Neural crest cell (in vitro differentiated cells): ENCODE data around the gene SMARCA4. TPM values are rescaled to one million over a fixed set of nuclear protein-coding genes. Genes with fewer than 3 reads are reported as not detected.
A peak's percentile ranks its signal among the peaks of the same experiment; 100 is the strongest.
"Not testable (repeated sequence)": the region's sequence is repeated elsewhere in the genome, so short reads cannot be mapped to it uniquely, and the experiment has no call there.

Source experiments
- DNase-seq: peaks from one replicate; pipeline ENCODE4 v3.0.0; 2021; ENCODE audit warnings: low read depth, mixed read lengths, low spot score
- H3K27ac Mint-ChIP-seq: one replicate; pipeline ENCODE4 v1.8.0; 2021; ENCODE audit warnings: mild to moderate bottlenecking, mixed read lengths; ENCODE audit not compliant: unreplicated experiment
- H3K27me3 Mint-ChIP-seq: 2 replicates; pipeline ENCODE4 v1.8.0; 2021; ENCODE audit warnings: low read depth, mild to moderate bottlenecking, mixed read lengths
- H3K36me3 Mint-ChIP-seq: 2 replicates; pipeline ENCODE4 v1.8.0; 2021; ENCODE audit warnings: low read depth, mild to moderate bottlenecking, mixed read lengths
- H3K4me1 Mint-ChIP-seq: 2 replicates; pipeline ENCODE4 v1.8.0; 2021; ENCODE audit warnings: mixed read lengths
- H3K4me3 Mint-ChIP-seq: one replicate; pipeline ENCODE4 v1.8.0; 2021; ENCODE audit warnings: mild to moderate bottlenecking, mixed read lengths
- H3K9me3 Mint-ChIP-seq: 2 replicates; pipeline ENCODE4 v1.8.0; 2021; ENCODE audit warnings: mixed read lengths
- total RNA-seq: library from RNA; stranded (reverse); gene quantifications from 2 replicates; pipeline ENCODE4 v1.2.1, GENCODE V29; 2021
- TF ChIP-seq, protein P1 (sequence below): fragments of 200-600 bp; sonication (generic); conservative IDR thresholded peaks from 2 replicates; pipeline ENCODE4 v1.5.0; 2021; ENCODE audit warnings: antibody characterized with exemption, mild to moderate bottlenecking

SMARCA4 gene
- total RNA-seq, 1 donor from 2014 or later = 363 TPM

DNA sequence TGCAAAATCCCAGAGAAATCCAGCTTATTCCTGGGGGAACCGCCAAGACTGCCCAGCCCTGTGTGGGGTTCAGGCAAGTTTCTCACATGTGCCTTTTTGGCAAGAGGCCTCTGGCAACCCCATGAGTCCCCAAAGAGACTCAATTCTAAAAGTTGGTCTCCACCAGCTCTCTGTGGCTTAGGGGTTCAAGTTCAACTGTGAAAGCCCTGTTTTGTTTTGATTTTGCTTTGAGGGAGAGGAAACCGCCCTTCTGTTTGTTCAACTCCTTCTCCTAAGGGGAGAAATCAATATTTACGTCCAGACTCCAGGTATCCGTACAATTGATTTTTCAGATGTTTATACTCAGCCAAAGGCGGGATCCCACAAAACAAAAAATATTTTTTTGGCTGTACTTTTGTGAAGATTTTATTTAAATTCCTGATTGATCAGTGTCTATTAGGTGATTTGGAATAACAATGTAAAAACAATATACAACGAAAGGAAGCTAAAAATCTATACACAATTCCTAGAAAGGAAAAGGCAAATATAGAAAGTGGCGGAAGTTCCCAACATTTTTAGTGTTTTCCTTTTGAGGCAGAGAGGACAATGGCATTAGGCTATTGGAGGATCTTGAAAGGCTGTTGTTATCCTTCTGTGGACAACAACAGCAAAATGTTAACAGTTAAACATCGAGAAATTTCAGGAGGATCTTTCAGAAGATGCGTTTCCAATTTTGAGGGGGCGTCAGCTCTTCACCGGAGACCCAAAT lies 127.8 kb downstream of the SMARCA4 start:
- TF ChIP-seq, protein P1, sequence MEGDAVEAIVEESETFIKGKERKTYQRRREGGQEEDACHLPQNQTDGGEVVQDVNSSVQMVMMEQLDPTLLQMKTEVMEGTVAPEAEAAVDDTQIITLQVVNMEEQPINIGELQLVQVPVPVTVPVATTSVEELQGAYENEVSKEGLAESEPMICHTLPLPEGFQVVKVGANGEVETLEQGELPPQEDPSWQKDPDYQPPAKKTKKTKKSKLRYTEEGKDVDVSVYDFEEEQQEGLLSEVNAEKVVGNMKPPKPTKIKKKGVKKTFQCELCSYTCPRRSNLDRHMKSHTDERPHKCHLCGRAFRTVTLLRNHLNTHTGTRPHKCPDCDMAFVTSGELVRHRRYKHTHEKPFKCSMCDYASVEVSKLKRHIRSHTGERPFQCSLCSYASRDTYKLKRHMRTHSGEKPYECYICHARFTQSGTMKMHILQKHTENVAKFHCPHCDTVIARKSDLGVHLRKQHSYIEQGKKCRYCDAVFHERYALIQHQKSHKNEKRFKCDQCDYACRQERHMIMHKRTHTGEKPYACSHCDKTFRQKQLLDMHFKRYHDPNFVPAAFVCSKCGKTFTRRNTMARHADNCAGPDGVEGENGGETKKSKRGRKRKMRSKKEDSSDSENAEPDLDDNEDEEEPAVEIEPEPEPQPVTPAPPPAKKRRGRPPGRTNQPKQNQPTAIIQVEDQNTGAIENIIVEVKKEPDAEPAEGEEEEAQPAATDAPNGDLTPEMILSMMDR = no peak
- Mint-ChIP-seq H3K36me3 (peaks cover 5% of the 10 kb centered on the region), H3K9me3 (no peaks in the 10 kb centered on the region), H3K27ac (peak overlapping the region; percentile 98), H3K27me3 (no peaks in the 10 kb centered on the region), H3K4me3 (peak overlapping the region; percentile 99), H3K4me1 (peaks cover 37% of the 10 kb centered on the region)
- no peak for DNase-seq

DNA sequence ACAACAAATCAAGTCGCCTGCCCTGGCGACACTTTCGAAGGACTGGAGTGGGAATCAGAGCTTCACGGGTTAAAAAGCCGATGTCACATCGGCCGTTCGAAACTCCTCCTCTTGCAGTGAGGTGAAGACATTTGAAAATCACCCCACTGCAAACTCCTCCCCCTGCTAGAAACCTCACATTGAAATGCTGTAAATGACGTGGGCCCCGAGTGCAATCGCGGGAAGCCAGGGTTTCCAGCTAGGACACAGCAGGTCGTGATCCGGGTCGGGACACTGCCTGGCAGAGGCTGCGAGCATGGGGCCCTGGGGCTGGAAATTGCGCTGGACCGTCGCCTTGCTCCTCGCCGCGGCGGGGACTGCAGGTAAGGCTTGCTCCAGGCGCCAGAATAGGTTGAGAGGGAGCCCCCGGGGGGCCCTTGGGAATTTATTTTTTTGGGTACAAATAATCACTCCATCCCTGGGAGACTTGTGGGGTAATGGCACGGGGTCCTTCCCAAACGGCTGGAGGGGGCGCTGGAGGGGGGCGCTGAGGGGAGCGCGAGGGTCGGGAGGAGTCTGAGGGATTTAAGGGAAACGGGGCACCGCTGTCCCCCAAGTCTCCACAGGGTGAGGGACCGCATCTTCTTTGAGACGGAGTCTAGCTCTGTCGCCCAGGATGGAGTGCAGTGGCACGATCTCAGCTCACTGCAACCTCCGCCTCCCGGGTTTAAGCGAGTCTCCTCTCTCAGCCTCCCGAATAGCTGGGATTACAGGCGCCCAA lies 128.6 kb downstream of the SMARCA4 start, which contains the start of gene LDLR:
LDLR (plus strand) TSS at position 210 of the 760 bp plus-strand sequence; CDS start at position 296, 86 bp downstream.
- H3K9me3 Mint-ChIP-seq = no peaks in the 10 kb centered on the region
- peak; percentile 77 for DNase-seq
- TF ChIP-seq, protein P1 = no peak
- H3K27ac Mint-ChIP-seq = peak within 1 kb of the TSS; percentile 98
- peak within 1 kb of the TSS; percentile 99 for H3K4me3 Mint-ChIP-seq
- H3K27me3 Mint-ChIP-seq = no peaks in the 10 kb centered on the region
- peaks cover 34% of the 10 kb centered on the region for H3K4me1 Mint-ChIP-seq
- peaks cover 6% of the 10 kb centered on the region for H3K36me3 Mint-ChIP-seq

DNA sequence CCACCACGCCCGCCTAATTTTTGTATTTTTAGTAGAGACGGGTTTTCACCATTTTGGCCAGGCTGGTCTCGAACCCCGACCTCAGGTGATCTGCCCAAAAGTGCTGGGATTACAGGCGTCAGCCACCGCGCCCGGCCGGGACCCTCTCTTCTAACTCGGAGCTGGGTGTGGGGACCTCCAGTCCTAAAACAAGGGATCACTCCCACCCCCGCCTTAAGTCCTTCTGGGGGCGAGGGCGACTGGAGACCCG lies 129.1 kb downstream of the SMARCA4 start:
- DNase-seq = not testable (repeated sequence)

GRCh38 chr19:11090264-11090996 lies 129.6 kb downstream of the SMARCA4 start:
- peak; percentile 89 for DNase-seq
- Mint-ChIP-seq H3K9me3 (no peaks in the 10 kb centered on the region), H3K4me3 (peak overlapping the region; percentile 99), H3K36me3 (peaks cover 11% of the 10 kb centered on the region), H3K27me3 (no peaks in the 10 kb centered on the region), H3K27ac (peak overlapping the region; percentile 98), H3K4me1 (peaks cover 39% of the 10 kb centered on the region)
- TF ChIP-seq, protein P1 = no peak

More for the DNA sequence above, 129.1 kb downstream of the SMARCA4 start:
- H3K4me3 Mint-ChIP-seq = peak overlapping the region; percentile 99
- H3K4me1 Mint-ChIP-seq = peaks cover 39% of the 10 kb centered on the region
- peak overlapping the region; percentile 98 for H3K27ac Mint-ChIP-seq
- not testable (repeated sequence) for H3K9me3 Mint-ChIP-seq, H3K27me3 Mint-ChIP-seq, H3K36me3 Mint-ChIP-seq

DNA sequence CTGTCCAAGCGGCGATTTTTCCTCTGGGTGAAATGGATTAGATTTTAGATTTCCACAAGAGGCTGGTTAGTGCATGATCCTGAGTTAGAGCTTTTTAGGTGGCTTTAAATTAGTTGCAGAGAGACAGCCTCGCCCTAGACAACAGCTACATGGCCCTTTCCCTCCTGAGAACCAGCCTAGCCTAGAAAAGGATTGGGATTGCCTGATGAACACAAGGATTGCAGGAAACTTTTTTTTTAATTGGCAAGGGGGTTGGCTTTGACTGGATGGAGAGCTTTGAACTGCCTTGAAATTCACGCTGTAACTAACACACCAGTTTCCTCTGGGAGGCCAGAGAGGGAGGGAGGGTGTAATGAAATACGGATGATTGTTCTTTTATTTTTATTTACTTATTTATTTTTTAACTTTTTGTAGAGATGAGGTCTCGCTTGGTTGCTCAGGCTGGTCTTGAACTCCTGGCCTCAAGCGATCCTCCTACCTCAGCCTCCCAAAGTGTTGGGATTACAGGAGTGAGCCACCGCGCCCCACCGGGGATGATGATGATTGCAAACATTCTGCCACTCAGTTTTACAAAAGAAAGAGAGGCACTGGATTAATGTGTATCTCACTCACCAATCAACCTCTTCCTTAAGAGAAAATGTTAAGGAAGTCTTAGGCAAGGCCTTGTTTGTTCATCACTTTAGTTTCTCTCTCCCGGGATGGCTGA lies 130.3 kb downstream of the SMARCA4 start:
- H3K36me3 Mint-ChIP-seq = peaks cover 16% of the 10 kb centered on the region
- H3K9me3 Mint-ChIP-seq = no peaks in the 10 kb centered on the region
- no peaks in the 10 kb centered on the region for H3K27me3 Mint-ChIP-seq
- TF ChIP-seq, protein P1 = no peak
- no peak for DNase-seq
- peak overlapping the region; percentile 99 for H3K4me3 Mint-ChIP-seq
- peaks cover 39% of the 10 kb centered on the region for H3K4me1 Mint-ChIP-seq
- H3K27ac Mint-ChIP-seq = peak overlapping the region; percentile 95
